HG03521 (cell line): Measurements from ENCODE around the gene PPCS.

Experiments used
- ATAC-seq: cut with Tn5 transposase; IDR thresholded peaks from one replicate; pipeline ENCODE4 v1.9.1; 2021; ENCODE audit warnings: mild to moderate bottlenecking, moderate library complexity; ENCODE audit not compliant: unreplicated experiment

Gene PPCS

GRCh38 chr1:42456010-42456753 is at the start of gene PPCS, which contains the start of gene ZMYND12:
Gene PPCS (plus strand): TSS chr1:42456543. CDS start chr1:42456566, 23 bp downstream.
Gene ZMYND12 (minus strand): TSS chr1:42456022. CDS start chr1:42455997, 25 bp downstream.
- peak; percentile 89 for ATAC-seq

GRCh38 chr1:42414551-42415496 is 41.5 kb upstream of the PPCS start:
- ATAC-seq = no peak

- no peak for ATAC-seq
These were observed 39.2 kb upstream of the PPCS start for GRCh38 chr1:42417166-42417565.

- no peak for ATAC-seq
These were observed 37.8 kb upstream of the PPCS start for GRCh38 chr1:42418516-42418915.

GRCh38 chr1:42419126-42419821 is 37.1 kb upstream of the PPCS start:
- no peak for ATAC-seq

- no peak for ATAC-seq
These were observed 36.2 kb upstream of the PPCS start for GRCh38 chr1:42420121-42420520.

GRCh38 chr1:42420911-42421585 is 35.3 kb upstream of the PPCS start:
- ATAC-seq = no peak

GRCh38 chr1:42422737-42423136 is 33.6 kb upstream of the PPCS start:
- no peak for ATAC-seq

GRCh38 chr1:42423681-42424080 is 32.7 kb upstream of the PPCS start:
- no peak for ATAC-seq

GRCh38 chr1:42424201-42424600 is 32.1 kb upstream of the PPCS start:
- ATAC-seq = no peak

- no peak for ATAC-seq
These were observed 29.1 kb upstream of the PPCS start for GRCh38 chr1:42427240-42427639.

- no peak for ATAC-seq
These were observed 26.7 kb upstream of the PPCS start for GRCh38 chr1:42429603-42430002.

GRCh38 chr1:42430286-42431135 is 25.8 kb upstream of the PPCS start:
- no peak for ATAC-seq

- no peak for ATAC-seq
These were observed 24.8 kb upstream of the PPCS start for GRCh38 chr1:42431514-42431913.

- no peak for ATAC-seq
These were observed 23.6 kb upstream of the PPCS start for GRCh38 chr1:42432714-42433113.

- no peak for ATAC-seq
These were observed 23.0 kb upstream of the PPCS start for GRCh38 chr1:42433369-42433768.

- no peak for ATAC-seq
These were observed 22.0 kb upstream of the PPCS start for GRCh38 chr1:42434340-42434739.

- no peak for ATAC-seq
These were observed 16.4 kb upstream of the PPCS start for GRCh38 chr1:42439940-42440339.

- no peak for ATAC-seq
These were observed 13.7 kb upstream of the PPCS start for GRCh38 chr1:42442662-42443061.

GRCh38 chr1:42449256-42449655 is 7.1 kb upstream of the PPCS start:
- ATAC-seq = no peak
